Neural crest cell (in vitro differentiated cells): ENCODE data around the gene CACNA2D4. TPM values are rescaled to one million over a fixed set of nuclear protein-coding genes. Genes with fewer than 3 reads are reported as not detected.
A peak's percentile ranks its signal among the peaks of the same experiment; 100 is the strongest.
"Not testable (repeated sequence)": the region's sequence is repeated elsewhere in the genome, so short reads cannot be mapped to it uniquely, and the experiment has no call there.

Source experiments
- DNase-seq: peaks from one replicate; pipeline ENCODE4 v3.0.0; 2021; ENCODE audit warnings: low read depth, mixed read lengths, low spot score
- H3K27ac Mint-ChIP-seq: one replicate; pipeline ENCODE4 v1.8.0; 2021; ENCODE audit warnings: mild to moderate bottlenecking, mixed read lengths; ENCODE audit not compliant: unreplicated experiment
- H3K27me3 Mint-ChIP-seq: 2 replicates; pipeline ENCODE4 v1.8.0; 2021; ENCODE audit warnings: low read depth, mild to moderate bottlenecking, mixed read lengths
- H3K36me3 Mint-ChIP-seq: 2 replicates; pipeline ENCODE4 v1.8.0; 2021; ENCODE audit warnings: low read depth, mild to moderate bottlenecking, mixed read lengths
- H3K4me1 Mint-ChIP-seq: 2 replicates; pipeline ENCODE4 v1.8.0; 2021; ENCODE audit warnings: mixed read lengths
- H3K4me3 Mint-ChIP-seq: one replicate; pipeline ENCODE4 v1.8.0; 2021; ENCODE audit warnings: mild to moderate bottlenecking, mixed read lengths
- H3K9me3 Mint-ChIP-seq: 2 replicates; pipeline ENCODE4 v1.8.0; 2021; ENCODE audit warnings: mixed read lengths
- total RNA-seq: library from RNA; stranded (reverse); gene quantifications from 2 replicates; pipeline ENCODE4 v1.2.1, GENCODE V29; 2021
- TF ChIP-seq, protein P1 (sequence below): fragments of 200-600 bp; sonication (generic); conservative IDR thresholded peaks from 2 replicates; pipeline ENCODE4 v1.5.0; 2021; ENCODE audit warnings: antibody characterized with exemption, mild to moderate bottlenecking

The CACNA2D4 gene
- total RNA-seq, 1 donor from 2014 or later: 0.72 TPM

DNA sequence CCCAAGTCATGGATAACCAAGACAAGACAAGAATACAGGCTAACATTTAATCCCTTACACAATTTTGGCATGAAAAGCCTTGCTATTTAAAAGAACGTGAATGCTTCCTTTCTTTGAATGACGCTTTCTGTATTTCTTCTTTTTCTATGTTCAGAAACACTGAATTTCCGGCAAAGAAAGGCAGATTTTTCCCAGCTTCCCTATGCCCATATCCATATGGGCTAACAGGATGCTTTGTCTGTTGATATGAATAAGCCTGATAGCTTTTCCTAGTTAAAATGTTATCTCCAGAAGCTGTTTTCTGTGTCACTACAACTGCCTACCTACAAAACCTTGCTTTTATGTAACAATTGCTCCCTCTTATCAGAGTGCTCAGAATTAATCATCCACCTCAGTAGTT is 38.3 kb upstream of the CACNA2D4 start:
- H3K36me3 Mint-ChIP-seq: peaks cover 30% of the 10 kb centered on the region
- no peaks in the 10 kb centered on the region for H3K27me3 Mint-ChIP-seq
- DNase-seq: no peak
- no peak overlapping the region for H3K4me3 Mint-ChIP-seq
- no peaks in the 10 kb centered on the region for H3K4me1 Mint-ChIP-seq
- no peak overlapping the region for H3K27ac Mint-ChIP-seq
- peaks cover 8% of the 10 kb centered on the region for H3K9me3 Mint-ChIP-seq
- TF ChIP-seq, protein P1, sequence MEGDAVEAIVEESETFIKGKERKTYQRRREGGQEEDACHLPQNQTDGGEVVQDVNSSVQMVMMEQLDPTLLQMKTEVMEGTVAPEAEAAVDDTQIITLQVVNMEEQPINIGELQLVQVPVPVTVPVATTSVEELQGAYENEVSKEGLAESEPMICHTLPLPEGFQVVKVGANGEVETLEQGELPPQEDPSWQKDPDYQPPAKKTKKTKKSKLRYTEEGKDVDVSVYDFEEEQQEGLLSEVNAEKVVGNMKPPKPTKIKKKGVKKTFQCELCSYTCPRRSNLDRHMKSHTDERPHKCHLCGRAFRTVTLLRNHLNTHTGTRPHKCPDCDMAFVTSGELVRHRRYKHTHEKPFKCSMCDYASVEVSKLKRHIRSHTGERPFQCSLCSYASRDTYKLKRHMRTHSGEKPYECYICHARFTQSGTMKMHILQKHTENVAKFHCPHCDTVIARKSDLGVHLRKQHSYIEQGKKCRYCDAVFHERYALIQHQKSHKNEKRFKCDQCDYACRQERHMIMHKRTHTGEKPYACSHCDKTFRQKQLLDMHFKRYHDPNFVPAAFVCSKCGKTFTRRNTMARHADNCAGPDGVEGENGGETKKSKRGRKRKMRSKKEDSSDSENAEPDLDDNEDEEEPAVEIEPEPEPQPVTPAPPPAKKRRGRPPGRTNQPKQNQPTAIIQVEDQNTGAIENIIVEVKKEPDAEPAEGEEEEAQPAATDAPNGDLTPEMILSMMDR: no peak

DNA sequence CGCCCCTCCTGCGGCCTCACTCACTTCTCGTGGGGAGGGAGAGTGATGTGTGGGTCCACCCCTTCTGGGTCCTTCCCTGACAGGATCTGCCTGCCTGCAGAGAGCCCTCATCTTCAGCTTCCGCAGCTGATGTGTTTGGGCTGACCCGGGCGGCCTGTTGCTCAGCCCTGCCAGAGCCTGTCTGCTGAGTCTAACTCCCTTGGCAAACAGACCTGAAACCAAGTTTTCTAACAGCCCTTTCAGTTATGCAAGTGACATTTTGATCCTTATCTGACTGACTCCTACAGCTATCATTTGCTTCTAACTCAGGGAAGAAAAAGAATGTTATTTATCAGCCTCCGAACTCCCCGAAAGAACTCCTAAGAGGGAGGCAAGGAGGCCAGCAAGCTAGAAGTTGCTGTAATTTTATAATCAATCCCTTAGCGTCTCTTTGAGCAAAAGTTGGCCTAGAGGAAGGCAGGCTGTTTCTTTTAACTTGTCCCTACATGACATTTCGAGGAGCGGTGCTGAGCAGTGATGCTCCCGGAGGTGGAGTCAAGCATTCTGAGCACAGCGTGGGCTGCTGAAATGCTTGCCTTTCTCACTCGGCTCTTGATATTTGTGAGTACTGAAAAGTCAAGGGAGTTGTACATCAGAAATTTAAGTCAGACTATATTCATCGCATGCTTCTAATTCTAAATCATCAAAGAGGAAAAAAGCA is 31.5 kb upstream of the CACNA2D4 start:
- Mint-ChIP-seq H3K27ac (no peak overlapping the region), H3K36me3 (peaks cover 28% of the 10 kb centered on the region), H3K4me1 (no peaks in the 10 kb centered on the region), H3K4me3 (no peak overlapping the region), H3K27me3 (no peaks in the 10 kb centered on the region), H3K9me3 (peaks cover 5% of the 10 kb centered on the region)
- TF ChIP-seq, protein P1: no peak
- no peak for DNase-seq

DNA sequence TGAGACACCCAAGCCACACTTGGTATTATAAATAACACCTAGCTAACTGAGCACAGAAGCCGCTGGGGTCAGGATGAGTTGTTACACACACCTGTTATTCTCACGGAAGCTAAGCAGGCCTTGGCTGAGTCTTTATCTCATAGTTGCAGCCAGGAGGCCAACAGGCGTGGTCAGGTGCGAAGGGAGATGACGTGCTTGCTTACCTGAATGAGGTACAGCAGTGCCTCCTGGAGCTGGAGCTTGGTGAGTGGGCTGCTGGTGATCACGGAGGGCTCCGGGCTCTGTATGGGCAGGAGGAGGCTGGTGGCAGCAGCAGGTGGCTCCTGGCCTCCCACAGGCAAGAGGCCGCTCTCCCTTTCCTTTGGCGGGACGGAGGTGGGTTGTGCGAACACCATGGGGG is 30.4 kb upstream of the CACNA2D4 start:
- H3K9me3 Mint-ChIP-seq: peaks cover 5% of the 10 kb centered on the region
- no peaks in the 10 kb centered on the region for H3K27me3 Mint-ChIP-seq
- no peak overlapping the region for H3K27ac Mint-ChIP-seq
- peaks cover 36% of the 10 kb centered on the region for H3K36me3 Mint-ChIP-seq
- no peak for DNase-seq
- H3K4me3 Mint-ChIP-seq: no peak overlapping the region
- no peaks in the 10 kb centered on the region for H3K4me1 Mint-ChIP-seq
- TF ChIP-seq, protein P1: no peak

DNA sequence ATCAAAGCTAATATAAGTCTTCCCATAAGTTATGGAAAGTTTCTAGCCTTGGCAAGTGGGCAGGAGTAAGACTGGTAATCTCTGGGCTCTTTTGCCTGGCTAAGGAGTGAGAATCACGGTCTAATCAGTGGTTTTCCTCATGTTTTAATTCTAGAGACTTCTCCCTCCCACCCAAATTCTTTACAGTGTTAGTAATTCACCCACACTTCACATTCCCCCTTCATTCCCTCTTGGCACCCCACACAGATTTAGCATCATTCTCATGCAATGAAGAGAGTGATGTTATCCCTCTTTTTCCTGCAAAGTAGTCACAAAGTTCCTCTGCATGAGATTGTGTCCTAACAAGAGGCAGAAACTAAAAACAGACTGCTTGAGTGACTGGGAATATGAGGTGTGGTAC is 28.6 kb upstream of the CACNA2D4 start:
- H3K27ac Mint-ChIP-seq: peak overlapping the region; percentile 75
- H3K36me3 Mint-ChIP-seq: peaks cover 51% of the 10 kb centered on the region
- no peaks in the 10 kb centered on the region for H3K4me1 Mint-ChIP-seq
- TF ChIP-seq, protein P1: no peak
- H3K27me3 Mint-ChIP-seq: no peaks in the 10 kb centered on the region
- H3K9me3 Mint-ChIP-seq: peaks cover 5% of the 10 kb centered on the region
- no peak for DNase-seq
- H3K4me3 Mint-ChIP-seq: no peak overlapping the region

DNA sequence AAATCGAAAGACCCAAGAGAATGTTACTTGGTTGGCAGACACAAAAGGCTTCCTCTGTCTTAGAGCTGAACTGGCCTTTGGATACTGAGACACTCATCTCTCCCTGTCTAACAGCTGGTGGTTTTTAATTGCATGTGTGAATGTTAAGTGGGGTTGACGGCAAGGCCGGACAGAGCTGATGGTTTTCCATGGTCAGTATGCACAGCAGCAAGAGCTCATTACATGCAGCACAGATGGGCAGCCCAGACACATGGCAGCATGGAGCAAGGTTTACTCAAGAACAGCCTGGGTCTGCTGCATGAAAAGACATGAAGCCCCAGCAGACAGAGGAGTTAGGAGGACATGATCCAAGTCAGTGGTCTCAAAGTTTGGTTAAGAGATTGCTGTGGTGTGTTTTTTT is 27.8 kb upstream of the CACNA2D4 start:
- peaks cover 5% of the 10 kb centered on the region for H3K9me3 Mint-ChIP-seq
- no peak for DNase-seq
- H3K27ac Mint-ChIP-seq: no peak overlapping the region
- no peaks in the 10 kb centered on the region for H3K4me1 Mint-ChIP-seq
- H3K36me3 Mint-ChIP-seq: peaks cover 54% of the 10 kb centered on the region
- H3K27me3 Mint-ChIP-seq: no peaks in the 10 kb centered on the region
- TF ChIP-seq, protein P1: no peak
- H3K4me3 Mint-ChIP-seq: no peak overlapping the region

DNA sequence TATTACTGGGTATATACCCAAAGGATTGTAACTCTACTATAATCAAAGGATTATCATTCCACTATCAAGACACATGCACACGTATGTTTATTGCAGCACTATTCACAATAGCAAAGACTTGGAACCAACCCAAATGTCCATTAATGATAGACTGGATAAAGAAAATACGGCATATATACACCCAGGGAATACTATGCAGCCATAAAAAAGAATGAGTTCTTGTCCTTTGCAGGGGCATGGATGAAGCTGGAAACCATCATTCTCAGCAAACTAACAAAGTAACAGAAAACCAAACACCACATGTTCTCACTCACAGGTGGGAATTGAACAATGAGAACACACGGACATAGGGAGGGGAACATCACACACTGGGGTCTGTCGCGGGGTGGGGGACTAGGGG is 27.1 kb upstream of the CACNA2D4 start:
- not testable (repeated sequence) for DNase-seq, H3K4me3 Mint-ChIP-seq, H3K4me1 Mint-ChIP-seq, H3K27ac Mint-ChIP-seq, H3K27me3 Mint-ChIP-seq, H3K9me3 Mint-ChIP-seq
- H3K36me3 Mint-ChIP-seq: peaks cover 57% of the 10 kb centered on the region
